H1 (cell line): ENCODE measurements around the gene CCDC91. TPM values are rescaled to one million over a fixed set of nuclear protein-coding genes. Genes with fewer than 3 reads are reported as not detected.

ENCODE experiments used
- CTCF ChIA-PET: fragments of 300-600 bp; sonication (Branson Sonifier 250); formaldehyde crosslinking; loops from one replicate; lab custom pipeline; 2021; ENCODE audit not compliant: partially characterized antibody; lab: Charles Lee
- POLR2A ChIA-PET: fragments of 300-600 bp; sonication (Branson Sonifier 250); formaldehyde crosslinking; loops from one replicate; lab custom pipeline; 2021; ENCODE audit warnings: inconsistent platforms; ENCODE audit not compliant: partially characterized antibody; lab: Charles Lee
- DNase-seq, 2 experiments: peaks; one replicate each; pipeline versions ENCODE4 v3.0.0 to v3.0.0-alpha.2; 2010 to 2022; ENCODE audit warnings: low spot score in 2 of 2, low read depth in 1 of 2, mixed read lengths in 1 of 2
- FAIRE-seq: peaks from 2 replicates; lab custom pipeline; 2011; peaks lifted over from hg19 to GRCh38; lab: Jason Lieb, UNC
- H2AFZ ChIP-seq: 2 replicates; pipeline ENCODE4 v1.8.1; 2012; ENCODE audit warnings: low read length, inconsistent platforms
- H2AK5ac ChIP-seq: 2 replicates; pipeline ENCODE4 v1.6.1; 2013; ENCODE audit warnings: low read depth, low read length
- H2BK120ac ChIP-seq: replicated peaks from 2 replicates; pipeline ENCODE3; 2013; ENCODE audit warnings: low read depth, low read length, inconsistent platforms
- H2BK12ac ChIP-seq: 2 replicates; pipeline ENCODE4 v1.6.1; 2013; ENCODE audit warnings: low read depth, low read length
- H2BK15ac ChIP-seq: 2 replicates; pipeline ENCODE4 v1.6.1; 2013; ENCODE audit warnings: low read length
- H2BK20ac ChIP-seq: 2 replicates; pipeline ENCODE4 v1.6.1; 2013; ENCODE audit warnings: low read length
- H2BK5ac ChIP-seq: 2 replicates; pipeline ENCODE4 v1.6.1; 2013; ENCODE audit warnings: low read depth, low read length
- H3K14ac ChIP-seq: 2 replicates; pipeline ENCODE4 v1.6.1; 2013; ENCODE audit warnings: inconsistent platforms; ENCODE audit not compliant: insufficient read length
- H3K18ac ChIP-seq: 2 replicates; pipeline ENCODE4 v1.6.1; 2013; ENCODE audit warnings: low read length; ENCODE audit errors: extremely low read depth
- H3K23ac ChIP-seq: 2 replicates; pipeline ENCODE4 v1.6.1; 2013; ENCODE audit warnings: inconsistent platforms; ENCODE audit not compliant: insufficient read length
- H3K23me2 ChIP-seq: 2 replicates; pipeline ENCODE4 v1.6.1; 2013; ENCODE audit warnings: low read depth, low read length
- H3K27ac ChIP-seq: 2 replicates; pipeline ENCODE4 v1.6.1; 2011; ENCODE audit warnings: low read depth, low read length, inconsistent platforms
- H3K27me3 ChIP-seq, 4 experiments: replicated peaks in 1 of 4; 1 replicate in 1 of 4; 2 replicates in 3 of 4; pipeline versions ENCODE4 v1.6.1 to v1.8.1; 2011 to 2013; ENCODE audit warnings: low read length in 3 of 4, mild to moderate bottlenecking in 3 of 4, inconsistent platforms in 2 of 4, mixed read lengths in 2 of 4, moderate library complexity in 1 of 4; ENCODE audit not compliant: control insufficient read depth in 3 of 4, insufficient read depth in 3 of 4; ENCODE audit errors: extremely low read depth in 1 of 4
- H3K36me3 ChIP-seq, 4 experiments: 2 replicates each; pipeline versions ENCODE4 v1.6.1 to v1.8.1; 2011 to 2013; ENCODE audit warnings: mild to moderate bottlenecking in 4 of 4, low read length in 3 of 4, moderate library complexity in 2 of 4, control low read depth in 1 of 4, inconsistent platforms in 1 of 4; ENCODE audit not compliant: insufficient read depth in 4 of 4, control insufficient read depth in 2 of 4
- H3K4ac ChIP-seq: replicated peaks from 2 replicates; pipeline ENCODE3; 2013; ENCODE audit warnings: low read length, low read depth, mixed read lengths, inconsistent platforms; ENCODE audit not compliant: insufficient read length
- H3K4me1 ChIP-seq, 4 experiments: replicated peaks in 1 of 4; 1 replicate in 1 of 4; 2 replicates in 3 of 4; pipeline versions ENCODE4 v1.6.1 to v1.8.1; 2011 to 2013; ENCODE audit warnings: low read length in 3 of 4, inconsistent platforms in 2 of 4, mixed read lengths in 1 of 4; ENCODE audit not compliant: insufficient read depth in 4 of 4, control insufficient read depth in 3 of 4
- H3K4me2 ChIP-seq, 2 experiments: 2 replicates each; pipeline versions ENCODE4 v1.6.1 to v1.8.1; 2011 to 2013; ENCODE audit warnings: low read depth in 2 of 2, low read length in 2 of 2, control low read depth in 1 of 2, inconsistent platforms in 1 of 2, mild to moderate bottlenecking in 1 of 2; ENCODE audit not compliant: insufficient read depth in 1 of 2
- H3K4me3 ChIP-seq, 4 experiments: fragments of 200-600, 300-600 bp in 1 of 4; sonication (generic), shearing (Covaris generic), sonication (Bioruptor Twin) in 1 of 4; 2 replicates each; pipeline versions ENCODE4 v1.5.1 to v1.8.1; 2011 to 2016; ENCODE audit warnings: low read length in 4 of 4, low read depth in 3 of 4, control low read depth in 2 of 4, inconsistent platforms in 2 of 4, mild to moderate bottlenecking in 2 of 4, mixed read lengths in 1 of 4, moderate library complexity in 1 of 4; ENCODE audit not compliant: insufficient read depth in 2 of 4; ENCODE audit errors: extremely low read depth in 1 of 4
- H3K56ac ChIP-seq: replicated peaks from 2 replicates; pipeline ENCODE3; 2013; ENCODE audit warnings: low read depth, mild to moderate bottlenecking, mixed read lengths, low read length, inconsistent platforms; ENCODE audit not compliant: insufficient read length
- H3K79me1 ChIP-seq: 2 replicates; pipeline ENCODE4 v1.6.1; 2013; ENCODE audit warnings: low read depth, low read length, control low read depth
- H3K79me2 ChIP-seq, 2 experiments: 2 replicates each; pipeline versions ENCODE4 v1.6.1 to v1.8.1; 2012 to 2013; ENCODE audit warnings: low read length in 2 of 2, mild to moderate bottlenecking in 2 of 2, inconsistent platforms in 1 of 2; ENCODE audit not compliant: insufficient read depth in 2 of 2, control insufficient read depth in 1 of 2
- H3K9ac ChIP-seq, 4 experiments: replicated peaks in 1 of 4; 1 replicate in 1 of 4; 2 replicates in 3 of 4; pipeline versions ENCODE4 v1.6.1 to v1.8.1; 2011 to 2013; ENCODE audit warnings: low read depth in 3 of 4, low read length in 3 of 4, control low read depth in 2 of 4, mild to moderate bottlenecking in 2 of 4, moderate library complexity in 2 of 4, inconsistent platforms in 1 of 4; ENCODE audit errors: extremely low read depth in 1 of 4
- H3K9me3 ChIP-seq, 2 experiments: 2 replicates each; pipeline versions ENCODE4 v1.6.1 to v1.8.1; 2012 to 2013; ENCODE audit warnings: mild to moderate bottlenecking in 2 of 2, moderate library complexity in 2 of 2, control low read depth in 1 of 2, inconsistent platforms in 1 of 2, low read depth in 1 of 2, low read length in 1 of 2, mixed read lengths in 1 of 2; ENCODE audit not compliant: insufficient read depth in 2 of 2
- H4K20me1 ChIP-seq, 2 experiments: replicated peaks in 1 of 2; 2 replicates each; pipeline versions ENCODE3 to v1.8.1; 2011 to 2013; ENCODE audit warnings: inconsistent platforms in 2 of 2, low read length in 2 of 2, mild to moderate bottlenecking in 1 of 2; ENCODE audit not compliant: insufficient read depth in 2 of 2, control insufficient read depth in 1 of 2
- H4K5ac ChIP-seq: 2 replicates; pipeline ENCODE4 v1.6.1; 2013; ENCODE audit warnings: low read length, low read depth, mixed read lengths, inconsistent platforms; ENCODE audit not compliant: insufficient read length
- H4K8ac ChIP-seq: 2 replicates; pipeline ENCODE4 v1.8.0; 2013; ENCODE audit warnings: mild to moderate bottlenecking, moderate library complexity, low read length, inconsistent platforms; ENCODE audit not compliant: insufficient read depth; ENCODE audit errors: extremely low read depth
- H4K91ac ChIP-seq: replicated peaks from 2 replicates; pipeline ENCODE3; 2013; ENCODE audit warnings: low read length, mixed read lengths, inconsistent platforms; ENCODE audit not compliant: insufficient read length
- ASH2L ChIP-seq: fragments of 200-600, 300-600 bp; sonication (generic); IDR thresholded peaks from one replicate; pipeline ENCODE4 v1.7.1; 2017; ENCODE audit warnings: low read length
- ATF2 ChIP-seq: IDR thresholded peaks from 2 replicates; pipeline ENCODE4 v1.6.1; 2012; ENCODE audit warnings: low read length, inconsistent platforms
- CBX5 ChIP-seq: fragments of 300-800, 300-1000 bp; sonication (generic); IDR thresholded peaks from 2 replicates; pipeline ENCODE4 v1.7.1; 2016; ENCODE audit warnings: antibody characterized with exemption, low read length, low read depth
- CTBP2 ChIP-seq: IDR thresholded peaks from 2 replicates; pipeline ENCODE4 v1.7.0; 2011; ENCODE audit warnings: borderline replicate concordance, mild to moderate bottlenecking, moderate library complexity, mixed read lengths, low read length; ENCODE audit not compliant: insufficient read depth, insufficient read length
- JUN ChIP-seq: IDR thresholded peaks from 2 replicates; pipeline ENCODE4 v1.6.1; 2011; ENCODE audit warnings: low read depth, mild to moderate bottlenecking, improper control_type of control experiment, low read length
- MAFK ChIP-seq: IDR thresholded peaks from 2 replicates; pipeline ENCODE4 v1.6.1; 2012; ENCODE audit warnings: low read depth, mild to moderate bottlenecking, improper control_type of control experiment, low read length
- PHF8 ChIP-seq: fragments of 200-600 bp; sonication (generic); conservative IDR thresholded peaks from 2 replicates; pipeline ENCODE4 v1.7.1; 2012; ENCODE audit warnings: low read depth, mild to moderate bottlenecking, inconsistent platforms, low read length, moderate library complexity
- SP4 ChIP-seq: IDR thresholded peaks from 2 replicates; pipeline ENCODE4 v1.6.1; 2012; ENCODE audit warnings: low read length, inconsistent platforms
- WGBS, 2 experiments: shearing (Covaris generic) in 1 of 2; methylation state at CpG; one replicate each; pipeline versions ENCODE4 v1.1.6 to v1.1.7; 2013 to 2015; ENCODE audit warnings: low lambda C conversion rate in 2 of 2, mixed read lengths in 2 of 2, inconsistent platforms in 1 of 2, low coverage in 1 of 2, missing lambda C conversion rate in 1 of 2; ENCODE audit not compliant: insufficient replicate concordance in 2 of 2, insufficient coverage in 1 of 2, insufficient read length in 1 of 2; ENCODE audit errors: extremely low coverage in 1 of 2, missing lambda C conversion rate in 1 of 2; 5-methylcytosine and 5-hydroxymethylcytosine counted together
- polyA plus RNA-seq, 7 experiments: library from polyadenylated mRNA; depleted of rRNA in 3 of 7; stranded (reverse) in 5 of 7; unstranded in 2 of 7; fragments of >200 nt in 5 of 7; fragments of 200-250 nt in 2 of 7; gene quantifications; 1 replicate in 5 of 7; 2 replicates in 1 of 7; 4 replicates in 1 of 7; pipeline versions ENCODE4 v1.2.1 to v1.2.3, GENCODE V29; 2011 to 2013; ENCODE audit warnings: missing spikeins in 2 of 7, mixed read lengths in 2 of 7
- total RNA-seq: library from RNA; stranded (reverse); fragmentation: NEBNext Ultra II Directional; extraction: Animal tissue kit (Norgen Biotek cat#: 25700); gene quantifications from 2 replicates; pipeline ENCODE4 v1.2.1, GENCODE V29; 2021

The CCDC91 gene
- total and polyA plus RNA-seq, 2 of the 8 experiments (the other 6 are each of a cell fraction or from before 2014, with no cell fraction given) = 8.6 to 23.1 TPM

- 97% methylated on average over 3 of the region's 3 CpGs; no CpG with 5 or more reads in 1 of the 2 experiments for WGBS, 2 experiments
- Histone ChIP-seq H2BK12ac (no peak overlapping the region), H3K36me3 (no peaks in the 10 kb centered on the region), H2BK20ac (no peak overlapping the region), H3K4me2 (no peak overlapping the region), H3K79me1 (peaks cover 2% of the 10 kb centered on the region; the same call in 1 of the 2 replicates), H3K9me3 (no peaks in the 10 kb centered on the region), H3K18ac (no peak overlapping the region), H4K8ac (no peak overlapping the region), H3K23me2 (no peaks in the 10 kb centered on the region), H3K4me1 (no peaks in the 10 kb centered on the region; a peak in 2 of 7 replicates), H2BK5ac (no peak overlapping the region), H3K4me3 (no peak overlapping the region), H3K14ac (no peak overlapping the region), H2BK15ac (no peak overlapping the region), H3K27me3 (no peaks in the 10 kb centered on the region), H2AFZ (no peak overlapping the region), H3K56ac (no peak overlapping the region), H4K91ac (no peak overlapping the region), H2AK5ac (no peak overlapping the region), H3K27ac (no peak overlapping the region), H3K79me2 (peaks cover 0 to 36% of the 10 kb centered on the region in 2 experiments; a peak in 2 of 4 replicates), H4K5ac (no peak overlapping the region), H3K9ac (no peak overlapping the region), H4K20me1 (no peaks in the 10 kb centered on the region), H3K23ac (no peak overlapping the region), H3K4ac (no peak overlapping the region), H2BK120ac (no peak overlapping the region)
- TF ChIP-seq ASH2L (no peak), ATF2 (no peak), SP4 (no peak), CBX5 (no peak), PHF8 (no peak), JUN (no peak), CTBP2 (no peak), MAFK (no peak)
- ChIA-PET CTCF (no interaction called here), POLR2A (no interaction called here)
- DNase-seq (no peak), FAIRE-seq (no peak)
Observed at GRCh38 chr12:28253161-28253641, 62.9 kb downstream of the CCDC91 start.
